ENCODE results near the gene BBS7. TPM values are rescaled to one million over a fixed set of nuclear protein-coding genes. Genes with fewer than 3 reads are reported as not detected.
A peak's percentile ranks its signal among the peaks of the same experiment; 100 is the strongest.

The BBS7 gene
- total and polyA plus RNA-seq, 2 donors (not counting 3 experiments of a cell fraction or from before 2014, with no cell fraction given) = 20.0 to 21.7 TPM

DNA sequence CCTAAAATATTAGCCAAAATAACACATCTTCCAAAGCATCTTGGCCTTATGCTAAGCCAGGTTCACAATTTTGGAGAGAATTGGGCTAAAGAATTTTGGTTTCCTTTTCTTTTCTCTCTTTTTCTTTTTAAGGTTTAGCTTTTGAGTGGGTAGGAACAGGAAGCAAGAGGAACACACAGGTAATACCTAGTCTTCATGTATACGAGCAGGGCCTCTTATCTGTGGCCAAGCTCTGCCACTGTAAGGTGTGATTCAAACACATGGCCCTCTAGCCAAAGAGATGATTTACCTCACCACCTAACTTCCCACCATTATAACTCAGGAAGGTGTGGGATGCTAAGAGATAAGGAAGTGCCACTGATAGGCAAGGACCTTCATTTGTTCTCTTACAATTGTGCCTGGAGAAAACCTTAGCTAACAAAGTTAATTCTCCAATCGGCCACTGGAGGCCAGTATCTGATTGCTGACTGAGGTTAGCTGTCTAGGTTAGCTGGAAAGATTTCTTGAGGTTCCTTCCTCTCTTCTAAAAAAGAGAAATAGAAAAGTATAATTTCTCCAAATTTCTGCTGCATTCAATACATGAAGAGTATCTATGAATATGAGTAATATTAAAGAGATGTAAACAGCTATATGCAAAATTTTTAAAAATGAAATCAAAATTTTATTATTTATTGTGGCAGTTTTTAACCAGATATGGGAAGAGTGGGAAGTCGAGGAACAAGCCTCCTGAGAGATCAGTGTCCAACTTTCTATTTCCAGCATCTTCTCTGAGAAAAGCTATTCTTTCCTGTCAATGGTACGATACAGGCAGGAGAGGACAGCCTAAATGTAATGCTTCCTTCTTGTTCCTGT, 30.1 kb upstream of the BBS7 start:
- Histone ChIP-seq H3K4me2 (ENCODE audit: insufficient read depth, low read length) (no peak overlapping the region), H3K4me3 (replicated peaks in 1 of 3; ENCODE audit: insufficient read depth in 1 of 3, low read depth in 1 of 3, low read length in 3 of 3) (no peak overlapping the region), H3K36me3 (ENCODE audit: control insufficient read depth in 2 of 2, extremely low read depth in 1 of 2, insufficient read depth in 2 of 2, low read length in 2 of 2) (no peaks in the 10 kb centered on the region), H2AFZ (ENCODE audit: low read depth, low read length) (no peak overlapping the region), H3K4me1 (ENCODE audit: control insufficient read depth, extremely low read depth, insufficient read depth, low read length) (no peaks in the 10 kb centered on the region), H3K9ac (replicated peaks; ENCODE audit: extremely low read depth, insufficient read depth, low read length) (no peak overlapping the region), H3K9me3 (replicated peaks; ENCODE audit: control insufficient read depth, insufficient read depth, low read length) (no peaks in the 10 kb centered on the region), H3K9me1 (replicated peaks; ENCODE audit: control insufficient read depth, extremely low read depth, insufficient read depth, low read length) (no peaks in the 10 kb centered on the region), H3K27me3 (ENCODE audit: control insufficient read depth in 2 of 2, insufficient read depth in 2 of 2, low read length in 2 of 2) (peaks cover 2 to 13% of the 10 kb centered on the region in 2 experiments), H3K27ac (ENCODE audit: insufficient read depth, low read depth, low read length) (no peak overlapping the region), H4K20me1 (replicated peaks; ENCODE audit: control insufficient read depth, extremely low read depth, insufficient read depth, low read length) (no peaks in the 10 kb centered on the region), H3K79me2 (ENCODE audit: control insufficient read depth, insufficient read depth, low read length) (no peaks in the 10 kb centered on the region)
- POLR2A ChIA-PET = no interaction called here
- TF ChIP-seq, protein P1, sequence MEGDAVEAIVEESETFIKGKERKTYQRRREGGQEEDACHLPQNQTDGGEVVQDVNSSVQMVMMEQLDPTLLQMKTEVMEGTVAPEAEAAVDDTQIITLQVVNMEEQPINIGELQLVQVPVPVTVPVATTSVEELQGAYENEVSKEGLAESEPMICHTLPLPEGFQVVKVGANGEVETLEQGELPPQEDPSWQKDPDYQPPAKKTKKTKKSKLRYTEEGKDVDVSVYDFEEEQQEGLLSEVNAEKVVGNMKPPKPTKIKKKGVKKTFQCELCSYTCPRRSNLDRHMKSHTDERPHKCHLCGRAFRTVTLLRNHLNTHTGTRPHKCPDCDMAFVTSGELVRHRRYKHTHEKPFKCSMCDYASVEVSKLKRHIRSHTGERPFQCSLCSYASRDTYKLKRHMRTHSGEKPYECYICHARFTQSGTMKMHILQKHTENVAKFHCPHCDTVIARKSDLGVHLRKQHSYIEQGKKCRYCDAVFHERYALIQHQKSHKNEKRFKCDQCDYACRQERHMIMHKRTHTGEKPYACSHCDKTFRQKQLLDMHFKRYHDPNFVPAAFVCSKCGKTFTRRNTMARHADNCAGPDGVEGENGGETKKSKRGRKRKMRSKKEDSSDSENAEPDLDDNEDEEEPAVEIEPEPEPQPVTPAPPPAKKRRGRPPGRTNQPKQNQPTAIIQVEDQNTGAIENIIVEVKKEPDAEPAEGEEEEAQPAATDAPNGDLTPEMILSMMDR (IDR thresholded peaks at IDR 0.05; ENCODE audit: extremely low read depth in 1 of 2, insufficient read depth in 1 of 2, low read depth in 1 of 2, low read length in 2 of 2) = peak; percentile 50 to 57
- TF ChIP-seq EZH2 (IDR thresholded peaks at IDR 0.05; ENCODE audit: borderline replicate concordance, low read depth, low read length, severe bottlenecking) = no peak
- peak; percentile 78 for FAIRE-seq
- dilution Hi-C loops (cut with MboI; ENCODE audit: extremely low pct_ligation_motif_present, low sequenced_read_pairs) (no loop called here), intact Hi-C loops (cut with micrococcal nuclease) (loop anchor here (1.0 to 5.0 kb wide), 4 partner anchors 103 to 817 kb away; no protein-coding TSS in a partner anchor)
- CTCF ChIA-PET = interaction anchor here (0.6 to 3.3 kb wide), 43 partner anchors 9 to 1030 kb away, joined by 3 to 139 read pairs (median 4); partner anchors contain the start of gene BBS12
- BruUV-seq (replicated peaks) = no TSS peak
- DNase-seq (ENCODE audit: low read depth, low spot score) = peak; percentile 61

DNA sequence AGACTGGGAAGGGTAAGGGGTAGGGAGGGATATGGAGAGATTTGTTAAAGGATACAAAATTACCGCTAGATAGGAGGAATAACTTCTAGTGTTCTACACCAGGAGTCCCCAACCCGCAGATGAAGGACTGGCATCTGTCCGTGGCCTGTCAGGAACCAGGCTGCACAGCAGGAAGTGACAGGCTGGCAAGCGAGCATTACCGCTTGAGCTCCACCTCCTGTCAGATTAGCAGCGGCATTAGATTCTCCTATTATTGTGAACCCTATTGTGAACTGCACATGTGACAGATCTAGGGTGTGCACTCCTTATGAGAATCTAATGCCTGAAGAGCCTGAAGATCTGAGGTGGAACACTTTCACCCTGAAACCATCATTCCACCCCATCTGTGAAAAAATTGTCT, 27.9 kb upstream of the BBS7 start:
- dilution Hi-C loops (cut with MboI; ENCODE audit: extremely low pct_ligation_motif_present, low sequenced_read_pairs) = no loop called here
- intact Hi-C loops (cut with micrococcal nuclease) = no loop called here
- no peak for FAIRE-seq
- Histone ChIP-seq H3K27ac (ENCODE audit: insufficient read depth, low read depth, low read length) (no peak overlapping the region), H4K20me1 (replicated peaks; ENCODE audit: control insufficient read depth, extremely low read depth, insufficient read depth, low read length) (no peaks in the 10 kb centered on the region), H3K9ac (replicated peaks; ENCODE audit: extremely low read depth, insufficient read depth, low read length) (no peak overlapping the region), H3K9me1 (replicated peaks; ENCODE audit: control insufficient read depth, extremely low read depth, insufficient read depth, low read length) (no peaks in the 10 kb centered on the region), H3K9me3 (replicated peaks; ENCODE audit: control insufficient read depth, insufficient read depth, low read length) (no peaks in the 10 kb centered on the region), H3K79me2 (ENCODE audit: control insufficient read depth, insufficient read depth, low read length) (no peaks in the 10 kb centered on the region), H2AFZ (ENCODE audit: low read depth, low read length) (peak overlapping the region; percentile 15), H3K4me2 (ENCODE audit: insufficient read depth, low read length) (no peak overlapping the region), H3K36me3 (ENCODE audit: control insufficient read depth in 2 of 2, extremely low read depth in 1 of 2, insufficient read depth in 2 of 2, low read length in 2 of 2) (no peaks in the 10 kb centered on the region), H3K4me1 (ENCODE audit: control insufficient read depth, extremely low read depth, insufficient read depth, low read length) (no peaks in the 10 kb centered on the region), H3K4me3 (replicated peaks in 1 of 3; ENCODE audit: insufficient read depth in 1 of 3, low read depth in 1 of 3, low read length in 3 of 3) (no peak overlapping the region), H3K27me3 (ENCODE audit: control insufficient read depth in 2 of 2, insufficient read depth in 2 of 2, low read length in 2 of 2) (peaks cover 4 to 11% of the 10 kb centered on the region in 2 experiments)
- DNase-seq (ENCODE audit: low read depth, low spot score) = no peak
- ChIA-PET CTCF (interaction anchor here (0.8 to 1.5 kb wide), 5 partner anchors 15 to 680 kb away, joined by 3 to 14 read pairs (median 4); no protein-coding TSS in a partner anchor), POLR2A (no interaction called here)
- no peak for TF ChIP-seq POLR2AphosphoS5 (IDR thresholded peaks at IDR 0.05; ENCODE audit: insufficient read depth, low read depth, low read length)
- BruUV-seq (replicated peaks) = no TSS peak
